GM19455 (cell line): ENCODE data around the gene N4BP3.
"Not testable (repeated sequence)": the region's sequence is repeated elsewhere in the genome, so short reads cannot be mapped to it uniquely, and the experiment has no call there.

Experiments used
- ATAC-seq: cut with Tn5 transposase; IDR thresholded peaks from one replicate; pipeline ENCODE4 v1.9.1; 2021; ENCODE audit not compliant: unreplicated experiment

The N4BP3 gene

DNA sequence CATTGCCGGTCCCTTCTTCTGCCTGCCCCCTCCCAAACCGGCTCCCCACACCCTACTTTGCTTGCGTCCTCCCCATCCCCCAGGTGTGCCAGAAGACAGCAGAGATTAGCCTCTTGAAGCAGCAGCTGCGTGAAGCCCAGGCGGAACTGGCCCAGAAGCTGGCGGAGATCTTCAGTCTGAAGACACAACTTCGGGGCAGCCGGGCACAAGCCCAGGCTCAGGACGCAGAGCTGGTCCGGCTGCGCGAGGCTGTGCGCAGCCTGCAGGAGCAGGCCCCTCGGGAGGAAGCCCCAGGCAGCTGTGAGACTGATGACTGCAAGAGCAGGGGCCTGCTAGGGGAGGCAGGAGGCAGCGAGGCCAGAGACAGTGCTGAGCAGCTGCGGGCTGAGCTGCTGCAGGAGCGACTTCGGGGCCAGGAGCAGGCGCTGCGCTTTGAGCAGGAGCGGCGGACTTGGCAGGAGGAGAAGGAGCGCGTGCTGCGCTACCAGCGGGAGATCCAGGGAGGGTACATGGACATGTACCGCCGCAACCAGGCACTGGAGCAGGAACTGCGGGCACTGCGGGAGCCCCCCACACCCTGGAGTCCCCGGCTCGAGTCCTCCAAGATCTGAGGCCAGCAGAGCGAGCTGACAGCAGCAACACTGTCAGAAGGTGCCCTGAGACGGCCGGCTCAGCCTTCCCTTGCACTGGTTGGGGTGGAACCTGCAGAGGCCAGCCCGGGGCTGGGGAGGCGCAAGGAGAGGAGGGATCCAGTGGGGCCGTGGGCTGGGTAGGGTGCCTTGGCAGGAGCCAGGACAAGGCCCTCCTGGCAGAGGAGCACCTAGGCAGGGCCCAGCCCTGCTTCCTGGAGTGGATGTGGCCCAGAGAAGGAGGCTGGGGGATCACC lies 8.3 kb downstream of the N4BP3 start:
- ATAC-seq, result no peak

DNA sequence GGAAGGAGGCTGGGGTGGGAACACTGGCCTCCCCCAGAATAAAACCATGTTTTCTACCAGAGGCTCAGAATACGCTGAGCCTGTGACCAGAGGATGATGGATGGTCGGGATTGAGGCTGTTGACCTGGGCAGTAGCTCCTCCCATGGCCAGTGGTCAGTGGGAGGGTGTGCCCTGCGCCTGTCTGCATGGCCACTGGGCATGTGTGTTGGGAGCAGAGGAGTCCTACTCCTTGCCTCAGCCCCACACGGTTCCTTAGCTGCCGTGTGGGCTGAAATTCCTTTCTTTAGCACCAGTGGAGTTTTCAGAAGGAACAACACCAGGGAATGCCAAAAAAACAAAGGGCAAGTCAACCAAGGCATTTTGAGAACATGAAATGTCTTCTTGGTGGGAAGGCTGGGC lies 9.0 kb downstream of the N4BP3 start:
- no peak for ATAC-seq

DNA sequence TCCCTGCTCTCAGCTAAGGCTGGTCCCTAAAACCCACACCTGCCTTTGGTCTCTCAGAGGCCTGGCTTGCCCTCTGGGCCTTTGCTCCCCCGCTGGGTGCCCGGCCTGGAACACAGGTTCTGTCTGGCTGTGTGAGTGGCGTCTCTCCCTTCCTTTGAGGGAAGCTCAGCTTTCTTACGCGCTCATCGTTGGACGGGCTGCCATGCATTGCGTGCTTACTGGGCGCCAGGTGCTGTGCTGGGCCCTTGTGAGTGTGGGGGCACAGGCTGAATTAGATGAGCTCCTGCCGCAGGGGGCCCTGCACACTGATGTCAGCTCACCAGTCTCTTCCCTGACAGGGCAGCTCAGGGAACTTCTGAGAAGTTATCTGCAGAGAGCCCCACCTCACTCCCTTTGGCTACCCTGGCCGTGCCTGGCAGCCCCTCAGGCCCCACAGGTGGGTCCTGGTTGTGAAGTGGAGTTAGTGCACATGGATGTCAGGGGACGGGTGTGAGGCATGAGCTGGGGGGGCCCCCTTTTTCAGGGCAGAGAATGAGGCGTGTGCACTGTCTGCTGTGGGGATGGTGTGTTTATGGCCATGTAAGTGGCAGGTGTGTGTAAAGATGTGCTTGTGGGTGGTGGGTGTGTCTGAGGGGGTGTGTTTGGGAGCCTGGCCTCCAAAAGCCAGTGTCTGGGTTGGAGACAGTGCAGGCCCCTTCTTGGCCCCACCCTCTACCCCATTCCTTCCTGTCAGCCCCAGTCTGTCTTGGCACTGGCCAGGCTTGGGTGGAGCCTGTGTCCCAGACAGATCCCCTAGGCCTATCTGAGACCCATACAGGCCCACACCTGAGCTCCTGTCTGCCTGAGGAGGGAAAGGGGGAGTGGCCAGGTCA lies 10.0 kb downstream of the N4BP3 start:
- no peak for ATAC-seq

DNA sequence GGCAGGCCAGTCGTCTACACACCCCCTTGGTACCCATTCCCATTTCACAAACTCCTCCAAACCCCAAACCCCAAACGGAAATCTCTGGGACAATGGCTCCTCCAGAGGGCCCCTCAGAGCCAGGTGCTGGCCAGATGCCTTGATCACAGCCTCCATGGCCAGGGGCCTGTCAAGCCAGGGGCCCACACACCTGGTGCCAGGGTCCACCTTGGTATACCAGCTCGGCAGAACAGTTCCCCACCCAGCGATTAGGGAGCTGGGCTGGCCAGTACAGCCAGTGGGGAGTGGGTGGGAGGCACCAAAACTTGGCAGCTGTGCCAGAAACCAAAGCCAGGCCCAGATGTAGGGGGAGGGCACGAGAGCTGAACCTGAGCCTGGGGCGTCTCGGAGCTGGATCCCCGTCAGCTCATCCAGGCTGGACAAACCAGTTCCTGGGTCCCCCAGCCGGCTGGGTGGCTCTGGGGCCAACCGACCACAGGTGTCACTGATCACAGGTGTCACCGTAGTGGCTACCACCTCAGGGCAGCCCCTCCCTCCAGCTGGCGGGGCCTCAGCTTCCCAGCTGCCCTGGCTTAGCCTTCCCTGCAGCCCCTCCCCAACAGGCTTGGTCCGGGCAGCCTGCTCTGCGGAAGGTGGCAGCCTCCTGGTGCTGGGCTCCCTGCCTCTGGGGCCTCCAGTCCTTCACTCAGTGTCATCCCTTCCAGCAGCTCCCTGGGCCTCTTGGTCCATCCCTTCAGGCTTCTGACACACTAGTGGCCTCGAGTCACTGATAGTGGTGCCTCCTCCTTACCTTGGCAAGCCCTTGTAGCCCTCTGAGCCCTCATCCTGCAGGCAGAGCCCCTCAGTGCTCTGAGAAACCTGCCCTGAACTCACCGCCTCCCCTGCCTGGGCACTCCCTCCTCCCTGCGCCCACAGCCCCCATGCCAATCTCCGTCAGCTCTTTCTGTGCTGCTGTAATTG lies 10.9 kb downstream of the N4BP3 start:
- no peak for ATAC-seq

DNA sequence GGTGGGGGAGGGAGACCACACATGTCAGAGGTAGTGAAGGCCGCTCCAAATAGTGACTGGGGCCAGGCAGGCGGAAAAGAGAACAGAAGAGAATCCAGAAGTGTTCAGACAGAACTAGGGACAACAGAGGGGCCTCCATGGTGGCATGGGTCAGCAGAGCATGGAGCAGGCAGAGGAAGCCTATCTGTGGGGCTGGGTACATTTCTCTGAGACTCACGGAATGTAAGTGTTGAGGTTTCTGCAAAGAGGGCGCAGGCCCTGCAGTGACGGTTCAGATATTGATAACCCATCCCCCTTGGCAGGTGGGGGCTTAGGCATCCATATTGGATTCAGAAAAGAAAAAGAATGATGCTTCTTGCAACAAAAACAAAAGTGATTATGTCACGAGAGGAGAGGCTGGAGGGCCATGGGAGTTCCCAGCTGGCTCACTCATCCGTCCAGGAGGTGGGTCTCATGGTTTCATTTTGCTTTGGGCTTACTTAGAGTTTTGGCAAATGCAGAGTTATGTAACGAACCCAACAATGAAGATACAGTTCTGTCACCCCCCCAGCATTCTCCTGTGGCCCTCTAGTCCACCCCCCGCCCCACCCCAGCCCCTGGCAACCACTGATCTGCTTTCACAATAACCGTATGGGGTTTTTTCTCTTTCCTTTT lies 12.0 kb downstream of the N4BP3 start:
- ATAC-seq, result no peak

DNA sequence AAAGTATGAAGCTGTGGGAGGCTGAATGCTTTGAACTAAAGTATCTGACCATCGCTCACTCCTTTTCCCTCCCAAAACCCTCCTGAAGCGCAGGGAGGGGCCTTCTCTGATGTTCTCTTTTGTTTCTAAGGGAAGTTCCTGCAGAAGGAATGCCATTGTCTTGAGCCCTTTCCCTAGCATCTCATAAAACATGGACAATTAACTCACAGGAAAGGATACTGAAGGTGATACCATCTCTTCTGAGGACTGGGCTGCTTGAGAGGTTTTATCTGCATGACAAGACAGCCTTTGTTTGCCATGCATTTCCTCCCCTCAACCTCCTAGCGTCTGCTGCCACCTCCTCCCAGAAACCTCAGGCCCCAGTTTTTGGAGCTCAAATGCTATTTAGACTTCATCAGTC lies 13.2 kb downstream of the N4BP3 start:
- ATAC-seq, result no peak

DNA sequence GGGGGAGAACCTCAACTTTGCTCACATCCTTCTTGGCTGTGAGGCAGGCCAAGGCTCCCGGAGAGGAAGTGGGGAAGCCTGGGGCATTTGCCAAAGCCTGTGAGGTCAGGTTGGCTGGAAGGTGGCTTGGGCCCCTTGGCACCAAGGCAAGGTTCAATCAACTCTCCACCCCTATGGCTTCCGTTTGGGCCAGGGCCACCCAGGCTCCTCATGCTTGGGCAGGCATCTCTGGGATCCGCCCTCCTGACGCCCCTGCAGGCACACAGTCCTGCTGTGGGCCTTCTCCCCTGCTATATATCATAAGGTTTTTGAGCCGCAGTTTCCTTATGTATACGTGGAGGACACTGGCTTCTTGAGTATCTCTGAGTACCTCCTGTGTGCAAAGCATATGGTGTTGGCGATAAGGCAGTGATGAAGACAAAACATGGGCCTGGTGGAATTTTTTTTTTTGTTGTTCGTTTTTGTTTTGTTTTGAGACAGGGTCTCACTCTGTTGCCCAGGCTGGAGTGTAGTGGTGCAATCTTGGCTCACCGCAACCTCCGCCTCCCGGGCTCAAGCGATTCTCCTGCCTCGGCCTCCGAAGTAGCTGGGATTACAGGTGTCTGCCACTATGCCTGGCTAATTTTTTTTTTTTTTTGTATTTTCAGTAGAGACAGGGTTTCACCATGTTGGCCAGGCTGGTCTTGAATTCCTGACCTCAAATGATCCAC lies 14.1 kb downstream of the N4BP3 start:
- ATAC-seq, result not testable (repeated sequence)

DNA sequence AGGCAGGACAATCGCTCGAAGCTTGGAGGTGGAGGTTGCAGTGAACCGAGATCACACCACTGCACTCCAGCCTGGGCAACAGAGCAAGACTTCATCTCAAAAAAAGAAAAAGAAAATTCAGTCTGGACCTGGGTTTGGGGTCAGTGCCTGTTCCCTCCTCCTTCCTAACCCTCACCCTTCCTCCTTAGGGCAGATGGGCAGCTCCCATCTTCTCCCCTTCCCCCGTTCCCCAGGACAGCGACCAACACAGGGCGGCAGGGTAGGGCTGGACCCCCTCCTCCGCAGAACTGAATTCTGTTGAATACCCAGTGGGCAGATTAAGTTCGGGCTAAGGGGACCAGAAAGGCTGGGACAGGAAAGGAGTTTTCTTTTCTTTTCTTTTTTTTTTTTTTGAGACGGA lies 16.0 kb downstream of the N4BP3 start:
- no peak for ATAC-seq

DNA sequence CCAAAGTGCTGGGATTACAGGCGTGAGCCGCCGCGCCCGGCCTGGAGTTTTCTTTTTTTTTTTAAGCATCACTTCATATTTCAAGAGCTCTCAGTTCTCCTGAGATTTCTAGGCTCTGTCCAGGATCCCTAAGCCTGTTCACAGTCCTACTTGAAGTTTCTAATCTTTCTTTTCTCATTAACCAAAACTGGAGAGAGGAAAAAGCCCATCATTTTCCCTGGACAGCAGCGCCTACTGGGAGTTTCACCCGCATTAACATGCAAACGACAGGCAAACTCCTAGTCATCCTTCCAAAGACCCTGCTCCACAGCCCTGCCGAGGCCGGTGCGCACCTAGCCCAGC lies 16.9 kb downstream of the N4BP3 start:
- ATAC-seq, result not testable (repeated sequence)

DNA sequence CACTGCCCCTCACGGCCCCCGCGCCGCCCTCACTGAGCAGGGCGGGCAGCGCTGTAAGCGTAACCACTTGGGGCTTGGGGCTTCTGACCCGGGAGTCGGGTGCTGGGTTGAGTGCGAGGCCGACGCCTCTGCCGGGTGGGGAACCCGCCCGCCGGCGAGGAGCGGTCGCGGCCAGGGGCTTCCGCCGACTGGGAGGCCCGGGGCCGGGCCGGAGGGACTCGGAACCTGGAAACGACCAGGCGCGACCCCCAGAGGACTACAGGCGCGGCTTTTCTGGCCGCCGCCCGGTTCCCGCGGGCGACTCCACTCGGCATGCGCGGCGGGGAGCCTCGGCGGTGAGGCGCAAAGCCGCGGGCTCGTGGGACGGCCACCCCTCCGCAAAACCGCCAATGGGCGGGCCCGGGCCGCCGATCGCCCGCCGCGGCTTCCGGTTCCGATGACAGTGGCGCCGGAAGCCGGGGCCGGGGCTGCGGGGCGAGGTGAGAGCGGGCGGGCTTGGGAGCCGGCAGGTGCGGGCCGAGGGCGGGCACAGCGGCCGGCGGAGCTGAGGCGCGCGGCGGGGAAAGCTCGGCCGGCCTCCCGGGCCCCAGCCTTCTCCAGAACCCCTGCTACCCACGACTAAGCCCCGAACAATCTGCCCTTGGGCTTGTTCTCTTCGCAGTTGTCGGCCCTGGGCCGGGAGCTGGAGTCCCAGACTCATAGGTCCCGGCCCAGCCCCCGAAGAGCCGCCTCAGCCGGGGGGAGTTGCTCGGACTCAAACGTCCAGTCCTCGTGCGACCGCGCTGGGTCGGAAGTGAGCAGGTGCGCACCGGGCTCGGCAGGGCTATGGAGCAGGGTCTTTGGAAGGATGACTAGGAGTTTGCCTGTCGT lies 17.5 kb downstream of the N4BP3 start, which contains the start of gene RMND5B:
TSS of gene RMND5B (plus strand) at position 439 of the 870 bp plus-strand sequence. CDS start 7,106 bp downstream, outside the sequence.
- ATAC-seq, result peak; percentile 77

DNA sequence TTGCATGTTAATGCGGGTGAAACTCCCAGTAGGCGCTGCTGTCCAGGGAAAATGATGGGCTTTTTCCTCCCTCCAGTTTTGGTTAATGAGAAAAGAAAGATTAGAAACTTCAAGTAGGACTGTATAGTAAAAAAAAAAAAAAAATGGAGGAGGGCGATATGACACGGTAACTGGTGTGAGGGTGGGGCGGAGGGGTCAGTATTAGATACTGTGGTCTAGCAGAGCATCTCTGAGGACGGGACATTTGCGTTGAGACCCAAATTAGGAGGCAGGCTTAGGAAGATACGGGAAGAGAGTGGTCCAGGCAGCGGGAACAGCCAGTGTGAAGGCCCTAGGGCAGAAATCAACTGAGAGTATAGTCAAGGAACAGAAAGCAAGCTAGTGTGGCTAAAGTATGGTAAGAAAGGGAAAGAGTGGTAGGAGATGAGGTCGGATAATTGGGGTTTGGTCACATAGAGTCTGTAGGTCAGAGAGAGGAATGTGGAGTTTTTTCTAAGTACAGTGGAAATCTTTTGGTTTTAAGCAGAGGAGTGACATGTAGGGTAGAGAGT lies 18.2 kb downstream of the N4BP3 start:
- ATAC-seq, result peak; percentile 14

DNA sequence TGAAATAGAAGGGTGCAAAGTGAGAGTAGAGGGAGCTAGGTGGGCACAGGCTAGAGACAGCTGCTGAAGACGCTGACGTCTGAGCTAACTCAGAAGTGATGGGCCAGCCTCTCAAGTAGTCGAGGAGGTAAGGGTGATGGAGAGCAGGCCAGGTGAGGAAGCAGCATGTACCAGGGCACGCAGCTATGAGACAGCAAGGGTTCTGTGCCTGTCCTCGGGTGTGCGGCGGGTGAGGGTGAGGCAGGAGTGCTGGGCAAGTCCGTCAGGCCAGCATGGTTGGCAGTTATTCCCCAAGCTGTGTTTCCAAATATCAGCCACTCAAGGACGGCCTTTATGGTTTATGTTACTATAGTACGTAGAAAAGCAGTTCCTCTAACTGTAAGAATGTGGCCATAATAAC lies 23.7 kb downstream of the N4BP3 start:
- no peak for ATAC-seq

DNA sequence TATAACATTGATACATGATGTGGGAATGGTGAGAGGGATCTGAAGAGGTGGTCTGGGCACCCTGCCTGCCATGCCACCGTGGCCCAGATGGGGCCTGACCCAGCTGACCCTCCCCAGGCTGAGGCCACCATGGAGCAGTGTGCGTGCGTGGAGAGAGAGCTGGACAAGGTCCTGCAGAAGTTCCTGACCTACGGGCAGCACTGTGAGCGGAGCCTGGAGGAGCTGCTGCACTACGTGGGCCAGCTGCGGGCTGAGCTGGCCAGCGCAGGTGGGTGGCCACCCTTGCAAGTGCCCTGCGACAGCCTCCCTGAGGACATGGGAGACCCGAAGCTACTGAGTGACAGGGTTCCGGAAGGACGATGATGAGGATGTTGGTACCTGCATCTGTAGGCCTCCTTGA lies 24.7 kb downstream of the N4BP3 start:
- no peak for ATAC-seq

DNA sequence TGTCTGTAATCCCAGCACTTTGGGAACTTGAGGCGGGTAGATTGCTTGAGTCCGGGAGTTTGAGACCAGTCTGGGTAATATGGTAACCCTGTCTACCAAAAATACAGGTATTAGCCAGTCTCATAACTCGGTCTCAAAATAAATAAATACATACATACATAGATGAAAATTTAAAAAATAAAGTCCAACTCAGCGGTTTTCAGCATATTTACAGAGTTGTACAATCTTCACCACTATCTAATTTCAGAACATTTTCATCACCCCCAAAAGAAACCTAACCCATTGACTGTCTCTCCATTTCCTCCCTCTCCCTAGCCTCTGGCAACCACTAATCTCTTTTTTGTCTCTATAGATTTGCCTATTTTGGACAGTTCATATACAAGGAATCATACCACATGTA lies 28.2 kb downstream of the N4BP3 start:
- no peak for ATAC-seq

DNA sequence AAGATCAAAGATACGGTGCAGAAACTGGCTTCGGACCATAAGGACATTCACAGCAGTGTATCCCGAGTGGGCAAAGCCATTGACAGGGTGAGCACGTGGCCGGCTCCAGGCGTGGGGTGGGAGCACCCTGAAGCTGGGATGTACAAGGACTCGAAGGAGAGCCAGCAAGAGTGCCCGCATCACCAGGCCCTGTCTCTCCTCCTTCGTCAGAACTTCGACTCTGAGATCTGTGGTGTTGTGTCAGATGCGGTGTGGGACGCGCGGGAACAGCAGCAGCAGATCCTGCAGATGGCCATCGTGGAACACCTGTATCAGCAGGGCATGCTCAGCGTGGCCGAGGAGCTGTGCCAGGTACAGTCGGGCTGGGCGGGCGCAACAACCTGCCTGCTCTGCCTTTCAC lies 29.3 kb downstream of the N4BP3 start:
- no peak for ATAC-seq

DNA sequence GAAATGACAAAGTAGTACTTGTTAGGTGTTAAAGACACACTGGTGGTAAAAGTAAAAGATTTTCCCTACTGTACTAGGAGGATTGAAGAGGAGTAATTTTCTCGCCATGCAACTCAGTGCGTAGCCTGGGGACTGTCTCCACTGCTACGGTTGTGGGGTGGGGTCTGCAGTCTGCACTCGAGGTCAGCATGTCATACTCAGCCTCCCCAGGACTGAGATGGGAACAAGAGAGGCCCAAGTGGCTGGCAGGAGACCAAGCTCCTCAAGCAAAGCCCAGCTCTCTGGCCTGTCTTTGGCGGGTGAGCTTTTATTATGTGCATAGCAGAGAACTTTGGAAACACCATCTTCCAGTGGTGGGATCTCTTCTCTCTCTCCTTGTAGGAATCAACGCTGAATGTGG lies 29.9 kb downstream of the N4BP3 start:
- ATAC-seq, result no peak

DNA sequence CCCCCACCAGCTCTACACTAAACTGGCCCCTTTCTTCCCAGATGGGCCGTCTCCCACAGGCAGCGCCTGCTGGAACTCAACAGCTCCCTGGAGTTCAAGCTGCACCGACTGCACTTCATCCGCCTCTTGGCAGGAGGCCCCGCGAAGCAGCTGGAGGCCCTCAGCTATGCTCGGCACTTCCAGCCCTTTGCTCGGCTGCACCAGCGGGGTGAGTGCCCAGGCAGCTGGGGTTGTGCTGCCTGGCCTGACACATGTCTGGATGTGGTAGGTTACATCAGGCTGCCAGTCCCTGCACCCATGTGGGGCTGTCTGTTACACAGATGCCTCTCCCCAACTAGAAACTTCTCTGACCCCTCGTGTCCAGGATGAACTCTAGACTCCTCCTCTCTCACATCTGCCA lies 30.6 kb downstream of the N4BP3 start:
- ATAC-seq, result no peak

DNA sequence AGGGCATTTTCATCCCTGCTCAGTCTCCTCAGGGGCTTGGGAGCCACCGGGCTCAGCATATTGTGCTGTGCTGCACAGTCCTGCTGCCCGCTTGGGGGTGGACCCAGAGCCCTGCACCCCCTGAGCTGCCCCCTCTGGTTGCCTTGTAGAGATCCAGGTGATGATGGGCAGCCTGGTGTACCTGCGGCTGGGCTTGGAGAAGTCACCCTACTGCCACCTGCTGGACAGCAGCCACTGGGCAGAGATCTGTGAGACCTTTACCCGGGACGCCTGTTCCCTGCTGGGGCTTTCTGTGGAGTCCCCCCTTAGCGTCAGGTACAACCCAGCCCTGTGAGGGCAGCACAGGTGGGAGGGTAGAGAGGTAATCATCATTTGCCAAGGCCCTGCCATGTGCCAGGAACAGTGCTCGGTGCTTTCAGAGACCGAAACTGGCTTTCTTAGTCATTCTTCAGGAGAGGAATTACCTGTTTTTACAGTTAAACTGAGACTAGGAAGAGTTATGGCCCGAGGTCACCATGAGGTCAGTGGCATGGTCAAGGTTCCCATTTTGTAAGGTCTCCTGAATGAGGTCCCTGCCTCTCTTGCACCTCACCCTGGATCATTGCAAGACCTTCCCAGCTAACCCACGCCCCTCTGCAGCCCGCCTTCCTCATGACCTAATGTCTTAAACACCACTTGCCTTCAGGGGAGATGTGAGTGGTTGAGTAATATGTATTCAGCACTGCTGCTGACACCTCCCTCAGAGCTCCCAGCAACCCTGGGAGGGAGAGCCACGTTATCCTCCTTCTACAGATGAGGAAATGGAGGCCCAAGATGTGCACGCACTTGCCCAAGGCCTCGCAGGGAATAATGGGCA lies 32.9 kb downstream of the N4BP3 start:
- ATAC-seq, result no peak
